ENCODE measurements around the gene TBC1D7. TPM values are rescaled to one million over a fixed set of nuclear protein-coding genes. Genes with fewer than 3 reads are reported as not detected.

TBC1D7 gene
- total RNA-seq, 1 experiment from 2014 or later = 29.2 TPM

DNA sequence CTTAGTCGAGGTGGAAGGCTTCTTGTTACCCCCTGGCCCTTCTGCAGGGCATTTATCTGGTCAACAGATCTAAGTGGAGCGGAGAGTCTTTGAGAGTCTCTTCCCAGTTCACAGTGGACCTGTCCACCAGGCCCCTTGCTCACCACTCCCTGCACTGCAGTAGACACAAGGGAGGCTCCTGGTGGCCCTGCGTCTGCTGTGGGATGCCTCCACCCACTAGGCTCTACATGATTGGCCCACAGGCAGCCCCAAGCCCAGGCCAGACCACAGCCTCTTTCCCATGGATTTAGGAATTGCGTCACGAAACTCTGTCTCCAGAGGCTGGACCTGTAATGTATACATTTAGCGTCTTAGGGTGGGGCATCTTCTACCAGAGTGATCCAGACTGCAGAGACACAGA is 28.4 kb downstream of the TBC1D7 start:
- intact Hi-C loops (cut with micrococcal nuclease; ENCODE audit: unreplicated experiment) = no loop called here
- Histone ChIP-seq H3K27ac (no peak overlapping the region), H3K4me1 (replicated peaks; ENCODE audit: insufficient read depth) (peaks cover 7% of the 10 kb centered on the region; the same call in 1 of the 2 replicates), H3K4me3 (no peak overlapping the region), H2AFZ (no peak overlapping the region), H3K79me2 (ENCODE audit: low read depth) (no peaks in the 10 kb centered on the region), H3K4me2 (no peak overlapping the region), H3K27me3 (ENCODE audit: insufficient read depth, low read depth) (no peaks in the 10 kb centered on the region), H3K36me3 (ENCODE audit: low read depth) (peaks cover 15% of the 10 kb centered on the region), H3F3A (ENCODE audit: insufficient read depth, low read depth) (peaks cover 6% of the 10 kb centered on the region; the same call in 1 of the 2 replicates), H3K9me3 (ENCODE audit: insufficient read depth, low read depth) (no peaks in the 10 kb centered on the region), H4K20me1 (ENCODE audit: insufficient read depth) (no peaks in the 10 kb centered on the region), H3K9me2 (ENCODE audit: insufficient read depth) (no peaks in the 10 kb centered on the region)
- POLR2A ChIA-PET (ENCODE audit: unreplicated experiment) = no interaction called here
- TF ChIP-seq EZH2 (IDR thresholded peaks at IDR 0.05; ENCODE audit: low read depth) = no peak
- TF ChIP-seq, protein P1, sequence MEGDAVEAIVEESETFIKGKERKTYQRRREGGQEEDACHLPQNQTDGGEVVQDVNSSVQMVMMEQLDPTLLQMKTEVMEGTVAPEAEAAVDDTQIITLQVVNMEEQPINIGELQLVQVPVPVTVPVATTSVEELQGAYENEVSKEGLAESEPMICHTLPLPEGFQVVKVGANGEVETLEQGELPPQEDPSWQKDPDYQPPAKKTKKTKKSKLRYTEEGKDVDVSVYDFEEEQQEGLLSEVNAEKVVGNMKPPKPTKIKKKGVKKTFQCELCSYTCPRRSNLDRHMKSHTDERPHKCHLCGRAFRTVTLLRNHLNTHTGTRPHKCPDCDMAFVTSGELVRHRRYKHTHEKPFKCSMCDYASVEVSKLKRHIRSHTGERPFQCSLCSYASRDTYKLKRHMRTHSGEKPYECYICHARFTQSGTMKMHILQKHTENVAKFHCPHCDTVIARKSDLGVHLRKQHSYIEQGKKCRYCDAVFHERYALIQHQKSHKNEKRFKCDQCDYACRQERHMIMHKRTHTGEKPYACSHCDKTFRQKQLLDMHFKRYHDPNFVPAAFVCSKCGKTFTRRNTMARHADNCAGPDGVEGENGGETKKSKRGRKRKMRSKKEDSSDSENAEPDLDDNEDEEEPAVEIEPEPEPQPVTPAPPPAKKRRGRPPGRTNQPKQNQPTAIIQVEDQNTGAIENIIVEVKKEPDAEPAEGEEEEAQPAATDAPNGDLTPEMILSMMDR (conservative IDR thresholded peaks at IDR 0.05) = no peak
- CTCF ChIA-PET = no interaction called here
- no TSS peak for BruUV-seq (replicated peaks)
- DNase-seq = no peak

DNA sequence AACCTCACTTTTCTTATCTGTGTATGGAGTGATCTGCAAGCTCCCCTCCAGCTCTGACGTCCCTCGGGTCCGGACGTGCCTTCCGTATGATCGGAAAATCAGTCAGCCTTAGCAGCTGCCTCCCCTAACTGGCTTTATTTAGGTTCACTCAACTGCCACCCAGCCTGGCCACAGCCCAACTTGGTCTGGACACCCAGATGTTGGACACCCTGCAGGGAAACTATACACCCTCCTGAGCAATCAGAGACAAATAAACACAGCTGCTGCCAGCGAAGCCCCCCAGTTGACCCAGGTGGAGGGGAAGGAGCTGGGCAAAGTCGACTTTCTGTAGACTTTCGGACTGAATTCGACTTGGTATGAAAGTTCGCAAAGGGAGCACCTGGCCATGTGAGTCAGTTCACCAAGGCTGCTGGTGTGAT is 28.9 kb downstream of the TBC1D7 start:
- peaks cover 10% of the 10 kb centered on the region for H3K36me3 ChIP-seq (ENCODE audit: low read depth)
- no peak for TF ChIP-seq EZH2 (IDR thresholded peaks at IDR 0.05; ENCODE audit: low read depth)
- TF ChIP-seq, protein P1 (conservative IDR thresholded peaks at IDR 0.05) = no peak
- CTCF ChIA-PET = no interaction called here
- no peaks in the 10 kb centered on the region for H3K27me3 ChIP-seq (ENCODE audit: insufficient read depth, low read depth)
- H3K4me3 ChIP-seq = no peak overlapping the region
- intact Hi-C loops (cut with micrococcal nuclease; ENCODE audit: unreplicated experiment) = no loop called here
- H3K4me2 ChIP-seq = no peak overlapping the region
- no peak for DNase-seq
- H3F3A ChIP-seq (ENCODE audit: insufficient read depth, low read depth) = peaks cover 6% of the 10 kb centered on the region; the same call in 1 of the 2 replicates
- POLR2A ChIA-PET (ENCODE audit: unreplicated experiment) = no interaction called here
- H3K79me2 ChIP-seq (ENCODE audit: low read depth) = no peaks in the 10 kb centered on the region
- H3K9me2 ChIP-seq (ENCODE audit: insufficient read depth) = no peaks in the 10 kb centered on the region
- BruUV-seq (replicated peaks) = no TSS peak
- no peak overlapping the region for H3K27ac ChIP-seq
- peaks cover 7% of the 10 kb centered on the region; the same call in 1 of the 2 replicates for H3K4me1 ChIP-seq (replicated peaks; ENCODE audit: insufficient read depth)
- no peaks in the 10 kb centered on the region for H4K20me1 ChIP-seq (ENCODE audit: insufficient read depth)
- H3K9me3 ChIP-seq (ENCODE audit: insufficient read depth, low read depth) = no peaks in the 10 kb centered on the region
- H2AFZ ChIP-seq = no peak overlapping the region

DNA sequence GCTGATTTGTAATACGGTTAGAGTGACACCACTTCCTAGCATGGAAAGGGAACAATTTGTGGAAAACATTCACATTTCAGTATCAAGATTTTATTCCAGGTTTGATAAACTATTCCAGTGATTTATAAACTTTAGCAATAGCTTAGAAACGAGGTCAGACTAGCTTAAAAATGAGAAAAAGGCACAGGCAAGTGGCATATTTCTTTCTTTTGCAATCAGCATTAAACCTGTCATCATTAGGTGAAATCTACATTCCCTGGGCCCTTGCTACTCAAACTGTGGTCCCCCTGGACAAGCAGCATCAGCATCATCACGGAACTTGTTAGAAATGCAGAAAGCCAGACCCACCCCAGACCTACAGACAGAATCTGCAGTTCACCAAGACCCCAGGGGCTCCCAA is 29.9 kb downstream of the TBC1D7 start:
- H3K27me3 ChIP-seq (ENCODE audit: insufficient read depth, low read depth) = no peaks in the 10 kb centered on the region
- H3K4me2 ChIP-seq = no peak overlapping the region
- no peak overlapping the region for H3K4me3 ChIP-seq
- H3K9me2 ChIP-seq (ENCODE audit: insufficient read depth) = no peaks in the 10 kb centered on the region
- H4K20me1 ChIP-seq (ENCODE audit: insufficient read depth) = no peaks in the 10 kb centered on the region
- TF ChIP-seq, protein P1 (conservative IDR thresholded peaks at IDR 0.05) = no peak
- TF ChIP-seq EZH2 (IDR thresholded peaks at IDR 0.05; ENCODE audit: low read depth) = no peak
- BruUV-seq (replicated peaks) = no TSS peak
- H3K4me1 ChIP-seq (replicated peaks; ENCODE audit: insufficient read depth) = peaks cover 6% of the 10 kb centered on the region; the same call in 1 of the 2 replicates
- H3K27ac ChIP-seq = no peak overlapping the region
- intact Hi-C loops (cut with micrococcal nuclease; ENCODE audit: unreplicated experiment) = no loop called here
- DNase-seq = no peak
- H2AFZ ChIP-seq = no peak overlapping the region
- POLR2A ChIA-PET (ENCODE audit: unreplicated experiment) = no interaction called here
- peaks cover 6% of the 10 kb centered on the region for H3K36me3 ChIP-seq (ENCODE audit: low read depth)
- H3F3A ChIP-seq (ENCODE audit: insufficient read depth, low read depth) = peaks cover 5% of the 10 kb centered on the region; the same call in 1 of the 2 replicates
- no peaks in the 10 kb centered on the region for H3K79me2 ChIP-seq (ENCODE audit: low read depth)
- CTCF ChIA-PET = no interaction called here
- H3K9me3 ChIP-seq (ENCODE audit: insufficient read depth, low read depth) = no peaks in the 10 kb centered on the region

Measured in PC-9 (cell line).